OCI-M1 (cell line): ENCODE measurements around the gene WSB1.
"Not testable (repeated sequence)": the region's sequence is repeated elsewhere in the genome, so short reads cannot be mapped to it uniquely, and the experiment has no call there.

Experiments
- DNase-seq: peaks from one replicate; lab custom pipeline; 2025; lab: John Stamatoyannopoulos, UW

Gene WSB1, protein sequence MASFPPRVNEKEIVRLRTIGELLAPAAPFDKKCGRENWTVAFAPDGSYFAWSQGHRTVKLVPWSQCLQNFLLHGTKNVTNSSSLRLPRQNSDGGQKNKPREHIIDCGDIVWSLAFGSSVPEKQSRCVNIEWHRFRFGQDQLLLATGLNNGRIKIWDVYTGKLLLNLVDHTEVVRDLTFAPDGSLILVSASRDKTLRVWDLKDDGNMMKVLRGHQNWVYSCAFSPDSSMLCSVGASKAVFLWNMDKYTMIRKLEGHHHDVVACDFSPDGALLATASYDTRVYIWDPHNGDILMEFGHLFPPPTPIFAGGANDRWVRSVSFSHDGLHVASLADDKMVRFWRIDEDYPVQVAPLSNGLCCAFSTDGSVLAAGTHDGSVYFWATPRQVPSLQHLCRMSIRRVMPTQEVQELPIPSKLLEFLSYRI

DNA sequence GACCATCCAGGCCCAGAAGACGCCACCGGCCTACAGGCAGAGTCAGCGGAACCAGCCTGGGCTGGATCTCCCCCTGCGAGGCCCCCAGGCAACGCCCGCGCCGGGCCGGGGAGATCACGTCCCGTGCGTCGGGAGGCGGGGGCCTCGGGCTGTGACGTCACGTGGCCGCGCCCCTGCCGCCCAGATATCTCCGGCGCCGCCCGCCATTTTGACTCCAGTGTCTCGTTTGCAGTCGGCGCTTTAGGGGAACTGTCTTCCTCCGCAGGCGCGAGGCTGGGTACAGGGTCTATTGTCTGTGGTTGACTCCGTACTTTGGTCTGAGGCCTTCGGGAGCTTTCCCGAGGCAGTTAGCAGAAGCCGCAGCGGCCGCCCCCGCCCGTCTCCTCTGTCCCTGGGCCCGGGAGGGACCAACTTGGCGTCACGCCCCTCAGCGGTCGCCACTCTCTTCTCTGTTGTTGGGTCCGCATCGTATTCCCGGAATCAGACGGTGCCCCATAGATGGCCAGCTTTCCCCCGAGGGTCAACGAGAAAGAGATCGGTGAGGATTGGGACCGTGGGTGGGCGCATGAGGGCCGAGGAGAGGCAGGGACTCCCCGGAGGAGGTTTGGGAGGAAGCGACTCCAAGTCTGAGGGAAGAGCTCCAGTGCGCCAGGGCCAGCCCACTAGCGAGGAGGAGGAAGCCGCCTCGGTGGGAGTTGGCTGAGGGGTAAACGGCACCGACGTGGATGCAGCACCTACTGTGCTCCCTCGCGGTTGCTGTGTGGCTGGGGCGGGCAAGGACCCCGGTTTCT, at the start of gene WSB1:
Gene WSB1 (plus strand): TSS at position 217 of the 791 bp plus-strand sequence. CDS start 282 bp downstream, at position 499.
- DNase-seq, result peak; percentile 99

DNA sequence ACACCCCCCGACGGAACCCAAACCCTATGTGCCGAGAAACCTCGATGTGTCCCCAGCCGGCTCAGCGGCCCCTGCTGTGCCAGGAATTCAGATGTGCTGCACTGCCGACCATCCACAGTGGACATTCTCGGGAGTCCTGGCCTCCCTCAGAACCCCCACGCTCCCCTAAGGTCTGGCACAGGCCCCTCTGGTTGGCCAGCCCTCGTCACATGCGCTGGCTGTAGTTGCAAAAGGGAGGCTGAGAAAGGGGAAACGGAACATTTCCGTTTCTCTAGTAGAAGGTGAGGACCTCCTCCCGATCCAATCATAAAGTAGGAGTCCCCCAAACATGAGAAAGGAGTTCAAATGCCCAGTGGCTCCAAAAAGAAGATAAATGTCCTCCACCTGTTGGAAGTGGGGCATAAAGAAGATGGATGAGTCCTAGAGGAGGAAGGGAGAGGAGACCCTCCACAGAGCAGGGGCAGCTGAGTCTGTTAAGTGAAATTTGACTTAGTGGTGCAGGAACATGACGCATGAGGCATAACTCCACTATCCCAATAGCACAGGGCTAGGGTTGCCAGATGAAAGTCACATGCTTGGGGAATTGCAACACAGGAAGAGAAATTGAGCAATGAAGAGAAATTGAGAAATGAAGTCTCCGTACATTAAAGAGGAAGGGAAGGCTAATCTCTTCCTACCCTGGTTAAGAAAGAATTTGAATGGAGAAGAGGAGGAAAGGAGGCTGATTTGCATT, 49.3 kb upstream of the WSB1 start:
- DNase-seq, result peak; percentile 92

DNA sequence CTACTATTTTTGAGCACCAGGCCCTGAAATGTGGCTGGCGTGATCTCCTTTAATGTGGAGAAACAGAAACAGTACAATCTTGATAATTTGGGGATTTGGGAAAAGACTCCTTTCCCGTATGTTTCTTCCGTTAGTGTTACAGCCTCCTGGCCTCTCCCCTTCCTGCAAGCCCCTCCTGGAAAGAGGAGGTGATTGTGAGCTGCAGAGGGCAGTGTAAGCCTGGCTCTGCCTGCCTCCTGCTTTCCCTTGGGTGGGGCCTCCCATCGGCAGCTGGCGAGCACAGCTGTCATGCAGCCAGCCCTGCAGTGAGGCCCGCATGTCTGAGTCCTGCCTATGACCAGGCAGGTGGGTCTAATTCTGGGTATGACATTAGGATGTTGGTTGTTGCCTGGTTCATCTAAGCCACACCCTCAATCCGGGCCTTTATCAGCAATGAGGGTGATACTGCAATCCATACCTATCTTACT, 48.7 kb upstream of the WSB1 start:
- peak; percentile 92 for DNase-seq

DNA sequence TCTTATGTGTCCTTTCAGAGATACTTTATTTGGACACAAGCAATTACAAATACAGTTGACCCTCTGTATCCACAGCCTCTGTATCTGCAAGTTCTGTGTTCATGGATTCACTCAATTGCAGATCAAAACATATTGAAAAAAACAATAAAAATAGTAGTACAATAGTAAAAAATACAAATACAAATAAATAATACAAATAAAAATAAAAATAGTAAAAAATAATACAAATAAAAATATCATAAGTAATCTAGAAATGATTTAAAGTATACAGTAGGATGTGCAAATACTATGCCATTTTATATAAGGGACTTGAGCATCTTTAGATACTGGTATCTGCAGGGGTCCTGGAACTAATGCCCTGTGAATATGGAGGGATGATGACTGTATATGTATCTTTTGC, 47.4 kb upstream of the WSB1 start:
- no peak for DNase-seq

DNA sequence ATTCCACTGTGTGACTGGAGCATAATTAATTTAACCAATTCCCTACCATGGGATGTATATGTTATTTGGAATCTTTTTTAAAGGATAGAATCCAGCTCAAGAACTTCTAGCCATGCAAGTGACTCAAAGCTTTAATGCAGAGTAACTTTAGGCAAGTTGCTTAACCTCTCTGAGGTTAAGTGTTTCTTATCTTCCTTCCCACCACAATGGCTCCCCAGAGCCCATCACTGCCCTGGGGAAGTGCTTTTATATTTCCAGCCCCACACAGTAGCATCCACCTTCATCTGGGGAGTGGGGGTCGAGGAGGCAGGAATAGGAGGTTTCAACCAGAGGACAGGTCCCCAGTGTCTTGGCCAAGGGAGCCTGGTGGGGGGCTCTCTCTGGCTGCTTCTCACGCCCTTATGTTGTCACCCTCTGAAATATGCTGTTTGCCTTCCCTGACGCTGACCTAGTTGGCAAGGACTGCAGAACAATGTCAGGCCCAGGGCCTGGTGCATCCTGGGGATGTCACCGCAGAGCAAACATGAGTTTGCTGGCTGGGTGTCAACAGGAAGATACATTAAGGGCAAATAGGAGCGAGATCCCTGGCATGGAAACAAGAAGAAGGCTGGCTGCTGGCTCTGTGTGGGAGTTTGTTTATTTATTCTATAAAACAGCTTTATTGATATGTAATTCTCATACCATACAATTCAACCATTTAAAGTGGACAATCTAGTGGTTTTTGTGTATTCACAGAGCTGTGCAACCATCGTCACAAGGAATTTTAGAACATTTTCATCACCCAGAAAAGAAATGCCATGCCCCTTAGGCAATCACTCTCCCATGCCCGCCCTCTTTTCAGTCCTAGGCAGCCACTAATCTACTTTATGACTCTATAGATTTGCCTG, 46.6 kb upstream of the WSB1 start:
- no peak for DNase-seq

DNA sequence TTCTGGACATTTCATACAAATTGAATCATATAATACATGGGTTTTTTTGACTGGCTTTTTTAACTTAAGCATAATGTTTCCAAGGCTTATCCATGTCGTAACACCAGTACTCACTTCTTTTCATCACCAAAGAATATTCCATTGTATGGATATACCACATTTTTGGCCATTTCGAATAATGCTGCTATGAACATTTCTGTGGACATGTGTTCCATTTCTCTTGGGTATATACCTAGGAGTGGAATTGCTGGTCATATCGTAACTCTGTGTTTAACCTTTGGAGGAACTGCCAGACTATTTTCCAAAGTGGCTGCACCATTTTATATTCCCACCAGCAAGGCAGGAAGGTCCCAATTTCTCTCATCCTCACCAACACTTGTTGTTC, 46.0 kb upstream of the WSB1 start:
- no peak for DNase-seq

DNA sequence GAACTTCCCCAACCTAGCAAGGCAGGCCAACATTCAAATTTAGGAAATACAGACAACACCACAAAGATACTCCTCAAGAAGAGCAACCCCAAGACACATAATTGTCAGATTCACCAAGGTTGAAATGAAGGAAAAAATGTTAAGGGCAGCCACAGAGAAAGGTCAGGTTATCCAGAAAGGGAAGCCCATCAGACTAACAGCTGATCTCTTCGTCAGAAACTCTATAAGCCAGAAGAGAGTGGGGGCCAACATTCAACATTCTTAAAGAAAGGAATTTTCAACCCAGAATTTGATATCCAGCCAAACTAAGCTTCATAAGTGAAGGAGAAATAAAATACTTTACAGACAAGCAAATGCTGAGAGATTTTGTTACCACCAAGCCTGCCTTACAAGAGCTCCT, 43.1 kb upstream of the WSB1 start:
- not testable (repeated sequence) for DNase-seq

DNA sequence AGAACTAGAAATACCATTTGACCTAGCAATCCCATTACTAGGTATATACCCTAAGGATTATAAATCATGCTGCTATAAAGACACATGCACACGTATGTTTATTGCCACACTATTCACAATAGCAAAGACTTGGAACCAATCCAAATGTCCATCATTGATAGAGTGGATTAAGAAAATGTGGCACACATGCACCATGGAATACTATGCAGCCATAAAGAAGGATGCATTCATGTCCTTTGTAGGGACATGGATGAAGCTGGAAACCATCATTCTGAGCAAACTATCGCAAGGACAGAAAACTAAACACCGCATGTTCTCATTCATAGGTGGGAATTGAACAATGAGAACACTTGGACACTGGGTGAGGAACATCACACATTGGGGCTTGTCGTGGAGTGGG, 39.1 kb upstream of the WSB1 start:
- not testable (repeated sequence) for DNase-seq

DNA sequence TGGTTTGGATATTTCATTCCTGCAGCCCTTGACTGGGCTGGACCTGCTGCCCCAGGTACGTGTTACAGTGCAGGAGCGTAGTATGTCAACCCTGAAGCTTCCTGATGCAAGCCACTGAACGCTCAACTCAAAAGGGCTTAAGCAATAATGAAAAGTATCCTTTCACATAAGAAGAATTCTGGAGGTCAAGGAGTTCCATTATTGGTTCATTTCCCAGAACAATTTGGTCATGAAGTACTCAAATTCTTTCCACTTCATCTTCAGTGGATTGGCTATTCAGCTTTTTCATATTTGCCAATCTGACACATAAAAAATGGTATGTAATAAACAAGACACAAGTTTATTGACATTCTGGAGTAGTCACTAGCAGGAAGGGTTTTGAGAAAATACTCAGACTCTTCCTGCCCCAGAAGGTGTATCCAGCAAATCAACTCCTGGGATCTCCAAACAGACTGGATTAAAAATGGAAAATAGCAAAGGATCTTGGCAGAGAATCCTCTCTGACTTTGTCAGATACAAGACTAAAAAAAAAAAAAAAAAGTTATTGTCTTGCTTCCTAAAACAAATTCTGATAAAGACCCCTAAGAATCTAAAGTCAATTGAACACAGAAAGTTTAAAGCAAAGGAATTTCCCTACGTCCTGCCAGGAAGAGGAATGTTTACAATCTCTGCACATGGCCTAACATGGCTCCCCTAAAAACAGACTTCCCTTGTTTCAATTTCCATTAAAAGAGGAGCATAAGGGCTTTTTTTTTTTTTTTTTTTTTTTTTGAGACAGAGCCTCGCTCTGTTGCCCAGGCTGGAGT, 37.5 kb upstream of the WSB1 start:
- DNase-seq, result no peak

DNA sequence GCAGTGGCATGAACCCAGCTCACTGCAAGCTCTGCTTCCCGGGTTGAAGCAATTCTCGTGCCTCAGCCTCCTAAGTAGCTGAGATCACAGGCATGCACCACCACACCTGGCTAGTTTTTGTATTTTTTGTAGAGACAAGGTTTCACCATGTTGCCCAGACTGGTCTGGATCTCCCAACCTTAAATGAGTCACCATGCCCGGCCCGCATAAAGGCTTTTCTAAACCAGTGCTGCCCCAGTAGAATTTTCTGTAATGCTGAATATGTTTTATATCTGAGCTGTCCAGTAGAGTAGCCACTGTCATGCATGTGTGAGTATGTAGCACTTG, 36.9 kb upstream of the WSB1 start:
- DNase-seq, result no peak

DNA sequence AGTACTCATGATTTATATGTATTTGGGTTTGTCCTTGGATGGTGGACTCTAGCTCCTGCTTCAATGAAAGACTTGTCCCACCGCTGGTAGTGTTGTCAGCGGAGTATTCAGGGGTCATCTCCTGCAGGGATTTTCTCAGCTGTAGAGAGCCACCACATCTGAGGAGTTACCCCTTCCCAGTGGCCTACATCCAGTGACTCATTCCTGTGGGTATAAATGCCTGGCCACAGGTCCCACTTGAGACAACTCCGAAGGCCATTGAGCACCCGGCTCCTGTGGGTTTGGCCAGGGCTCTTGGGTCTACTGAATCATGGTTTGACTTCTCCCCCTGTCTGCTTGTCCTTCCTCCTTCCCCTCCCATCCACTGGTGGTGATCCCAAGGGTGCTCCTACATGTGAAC, 34.6 kb upstream of the WSB1 start:
- no peak for DNase-seq

DNA sequence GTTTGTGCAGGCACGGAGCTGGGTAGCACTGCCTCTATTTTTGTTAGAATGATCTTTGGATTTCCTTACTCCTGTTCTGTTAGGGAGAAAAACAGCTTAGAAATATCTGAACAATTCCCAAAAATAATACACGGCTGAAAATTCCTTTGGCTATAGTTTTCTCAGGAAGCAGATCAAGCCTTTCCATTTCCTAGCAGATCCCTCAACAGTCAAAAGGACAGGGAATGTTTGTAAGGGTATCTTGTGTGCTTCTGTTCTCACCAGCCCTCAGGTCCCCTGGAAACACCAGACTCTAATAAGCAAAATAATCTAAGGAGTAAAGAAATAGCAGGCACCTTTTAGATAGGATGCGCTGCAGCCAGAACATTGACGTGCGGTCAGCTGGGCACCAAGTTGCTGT, 30.5 kb upstream of the WSB1 start:
- no peak for DNase-seq

DNA sequence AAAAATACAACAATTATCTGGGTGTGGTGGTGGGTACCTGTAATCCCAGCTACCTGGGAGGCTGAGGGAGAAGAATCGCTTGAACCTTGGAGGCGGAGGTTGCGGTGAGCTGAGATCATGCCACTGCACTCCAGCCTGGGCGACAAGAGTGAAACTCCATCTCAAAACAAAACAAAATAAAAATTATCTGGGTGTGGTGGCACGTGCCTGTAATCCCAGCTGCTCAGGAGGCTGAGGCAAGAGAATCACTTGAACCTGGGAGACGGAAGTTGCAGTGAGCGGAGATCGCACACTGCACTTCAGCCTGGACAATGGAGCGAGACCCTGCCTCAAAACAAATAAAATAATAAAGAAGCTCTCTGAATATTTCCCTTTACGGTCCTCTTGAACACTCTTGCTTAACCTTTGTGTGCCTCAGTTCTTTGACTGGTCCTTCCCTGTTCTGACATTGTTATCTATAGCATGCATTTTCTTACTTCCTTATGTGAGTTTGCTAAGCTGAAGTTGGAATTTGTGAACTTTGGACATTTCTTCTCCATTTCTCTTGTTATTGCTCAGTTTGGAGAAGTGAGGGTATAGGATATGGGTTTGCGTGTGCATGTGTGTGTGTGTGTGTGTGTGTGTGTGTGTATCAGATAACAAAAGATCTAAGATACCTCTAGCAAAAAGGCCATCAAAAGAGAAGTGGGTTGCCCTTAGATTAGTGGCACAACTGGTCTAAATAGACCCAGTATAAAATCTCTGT, 29.7 kb upstream of the WSB1 start:
- peak; percentile 50 for DNase-seq

DNA sequence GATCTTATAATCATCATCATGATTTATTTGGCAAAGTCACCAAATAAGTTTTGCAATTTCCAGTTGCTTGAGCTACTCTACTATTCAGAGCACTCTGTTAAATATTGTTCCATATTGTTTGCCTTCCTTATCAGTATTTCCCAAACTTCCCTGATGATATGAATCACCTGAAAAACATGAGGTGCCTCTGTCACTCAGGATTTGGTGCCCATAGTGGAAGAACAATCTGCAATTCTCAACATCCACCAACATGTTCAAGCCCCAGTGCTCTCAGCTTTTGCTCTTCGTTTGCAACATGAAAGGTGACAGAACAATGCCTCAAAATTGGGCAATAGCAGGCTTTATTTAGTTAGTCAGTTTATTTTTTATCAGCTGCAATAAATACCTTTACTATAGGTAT, 28.6 kb upstream of the WSB1 start:
- no peak for DNase-seq

DNA sequence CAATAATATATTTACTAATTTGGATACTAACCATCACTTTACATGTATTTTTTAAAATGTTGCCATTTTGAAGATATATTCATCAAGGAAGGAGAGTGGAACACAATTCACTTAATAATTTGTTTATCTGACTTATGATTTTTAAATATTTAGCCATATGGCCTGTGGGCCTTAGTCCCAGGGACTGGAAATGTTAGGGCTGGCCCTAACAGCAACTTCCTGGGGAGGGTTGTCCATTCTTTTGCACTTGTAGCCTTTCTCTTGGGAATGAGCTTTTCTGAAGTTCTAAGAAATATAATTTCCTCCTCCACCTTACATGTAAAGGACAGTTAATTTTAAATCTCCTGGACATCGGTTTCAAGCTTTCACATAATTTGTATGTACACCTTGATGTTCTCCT, 27.7 kb upstream of the WSB1 start:
- DNase-seq, result no peak

DNA sequence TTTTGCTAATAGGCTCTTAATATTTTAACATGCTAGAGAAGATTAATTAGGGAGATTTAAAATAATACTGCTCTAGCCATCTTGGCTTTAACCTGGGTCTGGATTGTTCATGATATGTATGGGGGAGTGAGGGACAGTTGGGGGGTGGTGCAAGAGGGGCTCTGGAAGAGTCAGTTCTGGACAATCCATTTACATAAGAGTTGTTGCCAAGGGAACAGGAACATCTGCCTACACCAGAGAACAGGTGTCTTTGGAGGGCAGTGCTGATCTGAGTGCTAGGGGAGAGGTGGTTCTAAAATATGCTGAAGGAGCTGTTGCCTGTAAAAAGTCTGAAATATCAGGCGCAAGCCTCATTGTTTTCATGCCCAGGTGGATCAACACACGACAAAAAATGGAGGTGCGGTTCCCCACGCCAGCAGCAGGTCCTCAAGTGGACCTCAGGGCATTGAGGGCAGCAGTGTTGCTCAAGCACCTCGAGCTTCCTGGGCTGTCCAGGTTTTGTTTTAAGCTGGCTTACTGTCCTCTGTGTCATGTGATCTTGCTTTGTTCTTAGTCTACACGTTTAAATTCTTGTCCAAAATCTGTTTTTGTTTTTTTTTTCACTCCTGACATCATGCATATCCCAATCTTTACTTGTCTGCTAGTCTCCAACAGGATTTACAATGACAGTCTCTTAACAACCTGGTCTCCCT, 25.4 kb upstream of the WSB1 start:
- no peak for DNase-seq

DNA sequence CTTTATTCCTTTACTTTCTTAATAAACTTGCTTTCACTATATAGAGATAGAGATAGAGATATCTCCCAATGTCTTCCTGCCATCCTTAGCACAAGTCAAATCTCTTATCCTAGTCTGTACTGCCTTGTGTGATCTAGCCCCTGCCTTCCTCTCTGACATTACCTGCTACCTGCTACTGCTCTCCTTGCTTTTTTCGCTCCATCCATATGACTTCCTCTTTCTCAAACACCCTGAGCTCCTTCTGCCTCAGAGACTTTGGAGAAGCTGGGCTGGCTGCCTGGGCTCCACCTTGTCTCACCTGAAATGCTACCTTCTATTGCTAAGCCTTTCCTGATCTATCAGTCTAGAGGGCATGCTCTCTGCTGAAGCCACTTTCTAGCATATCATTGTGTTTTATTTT, 24.7 kb upstream of the WSB1 start:
- peak; percentile 26 for DNase-seq

DNA sequence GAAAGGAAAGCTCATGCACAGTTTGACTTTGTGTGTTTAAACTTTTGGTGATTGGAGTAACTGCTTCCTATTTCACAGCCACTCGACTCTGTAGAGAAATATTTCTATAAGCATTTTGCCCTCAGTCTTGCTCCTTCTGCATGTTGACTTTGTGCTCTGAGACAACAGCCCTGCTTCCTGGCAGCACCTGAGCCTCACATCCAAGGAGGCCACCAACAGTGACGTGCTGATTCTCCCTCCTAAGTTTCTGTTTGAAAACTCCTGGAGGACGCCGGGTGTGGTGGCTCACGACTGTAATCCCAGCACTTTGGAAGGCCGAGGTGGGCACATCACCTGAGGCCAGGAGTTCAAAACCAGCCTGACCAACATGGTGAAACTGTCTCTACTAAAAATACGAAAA, 23.9 kb upstream of the WSB1 start:
- no peak for DNase-seq

DNA sequence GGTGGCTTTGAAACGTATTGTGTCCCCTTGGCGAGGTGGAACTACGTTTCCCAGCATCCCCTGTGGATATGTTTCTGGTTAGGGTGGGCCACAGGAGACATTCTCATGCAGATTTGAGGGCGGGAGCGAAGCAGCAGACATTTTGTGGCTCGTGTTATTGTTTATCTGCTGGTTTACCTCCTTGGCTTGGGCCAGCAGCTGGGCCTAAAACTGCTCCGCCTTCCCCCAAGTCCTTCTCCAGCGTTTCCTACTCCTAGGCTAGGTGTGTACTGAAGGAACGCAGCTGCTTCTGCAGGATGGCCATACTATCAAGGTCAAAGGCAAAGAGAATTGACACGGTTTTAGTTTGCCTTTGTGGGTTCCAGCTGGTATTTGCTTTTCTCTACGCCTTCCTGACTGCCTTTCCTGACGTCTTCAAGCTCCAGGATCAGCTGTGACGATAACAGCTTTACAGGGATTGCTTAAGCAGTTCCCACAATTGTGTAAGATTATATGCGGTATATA, 17.2 kb upstream of the WSB1 start:
- no peak for DNase-seq
